ENCODE measurements around the gene CDH23. TPM values are rescaled to one million over a fixed set of nuclear protein-coding genes. Genes with fewer than 3 reads are reported as not detected.

Gene CDH23
- total and polyA plus RNA-seq, 10 donors = 2.0 to 19.9 (median 11.0) TPM

- H3K9me3 ChIP-seq = no peaks in the 10 kb centered on the region
- TF ChIP-seq POLR2AphosphoS5 (IDR thresholded peaks at IDR 0.05) (no peak), CTCF (IDR thresholded peaks at IDR 0.05 in 8 of 11, conservative IDR thresholded peaks at IDR 0.05 in 3 of 11) (no peak), POLR2A (IDR thresholded peaks at IDR 0.05) (no peak)
- peaks cover 13 to 61% (median 35%) of the 10 kb centered on the region in 6 donors for H3K4me1 ChIP-seq
- intact Hi-C loops (cut with DNase I; ENCODE audit: low total_unique reads) = no loop called here
- no peak overlapping the region for H3K4me3 ChIP-seq
- no peaks in the 10 kb centered on the region for H3K36me3 ChIP-seq
- WGBS, 5 donors = 67 to 87% (median 77%) methylated on average over 7 of the region's 7 CpGs
- peak overlapping the region in 4 of 8 donors; percentile 81 to 93 (median 85) for H3K27ac ChIP-seq
- DNase-seq = no peak
- no peaks in the 10 kb centered on the region for H3K27me3 ChIP-seq (replicated peaks in 1 of 7)
These were observed 198.9 kb downstream of the CDH23 start for GRCh38 chr10:71595649-71596048.

- intact Hi-C loops (cut with DNase I; ENCODE audit: low total_unique reads) = no loop called here
- WGBS, 5 donors = 85 to 99% (median 94%) methylated on average over 3 of the region's 3 CpGs
These were observed 199.4 kb downstream of the CDH23 start for GRCh38 chr10:71596127-71596526.

GRCh38 chr10:71596759-71597158 lies 200.0 kb downstream of the CDH23 start:
- WGBS, 5 donors = 73 to 88% (median 76%) methylated on average over 8 of the region's 8 CpGs
- Histone ChIP-seq H3K4me3 (no peak overlapping the region), H3K4me1 (peaks cover 13 to 60% (median 35%) of the 10 kb centered on the region in 6 donors), H3K27me3 (replicated peaks in 1 of 7) (no peaks in the 10 kb centered on the region), H3K27ac (peak overlapping the region in 7 of 8 donors; percentile 81 to 93 (median 86)), H3K36me3 (no peaks in the 10 kb centered on the region), H3K9me3 (no peaks in the 10 kb centered on the region)
- intact Hi-C loops (cut with DNase I; ENCODE audit: low total_unique reads) = no loop called here
- DNase-seq = no peak
- TF ChIP-seq CTCF (IDR thresholded peaks at IDR 0.05 in 8 of 11, conservative IDR thresholded peaks at IDR 0.05 in 3 of 11) (no peak), POLR2A (IDR thresholded peaks at IDR 0.05) (no peak), POLR2AphosphoS5 (IDR thresholded peaks at IDR 0.05) (no peak)

More at GRCh38 chr10:71596127-71596526, 199.4 kb downstream of the CDH23 start:
- Histone ChIP-seq H3K4me3 (no peak overlapping the region), H3K4me1 (peaks cover 13 to 57% (median 35%) of the 10 kb centered on the region in 6 donors), H3K9me3 (no peaks in the 10 kb centered on the region), H3K27me3 (replicated peaks in 1 of 7) (no peaks in the 10 kb centered on the region), H3K27ac (peak overlapping the region in 6 of 8 donors; percentile 81 to 93 (median 86)), H3K36me3 (no peaks in the 10 kb centered on the region)
- DNase-seq = no peak
- TF ChIP-seq POLR2A (IDR thresholded peaks at IDR 0.05) (no peak), POLR2AphosphoS5 (IDR thresholded peaks at IDR 0.05) (no peak), CTCF (IDR thresholded peaks at IDR 0.05 in 8 of 11, conservative IDR thresholded peaks at IDR 0.05 in 3 of 11) (no peak)

GRCh38 chr10:71597821-71598498 lies 201.2 kb downstream of the CDH23 start:
- Histone ChIP-seq H3K4me1 (peaks cover 13 to 60% (median 35%) of the 10 kb centered on the region in 6 donors), H3K9me3 (no peaks in the 10 kb centered on the region), H3K36me3 (no peaks in the 10 kb centered on the region), H3K4me3 (peak overlapping the region in 1 of 8 donors; percentile 21), H3K27ac (peak overlapping the region; percentile 75 to 93 (median 86)), H3K27me3 (replicated peaks in 1 of 7) (no peaks in the 10 kb centered on the region)
- TF ChIP-seq POLR2A (IDR thresholded peaks at IDR 0.05) = no peak
- TF ChIP-seq POLR2AphosphoS5 (IDR thresholded peaks at IDR 0.05) = peak; percentile 42 to 71 (median 56)
- TF ChIP-seq CTCF (IDR thresholded peaks at IDR 0.05 in 8 of 11, conservative IDR thresholded peaks at IDR 0.05 in 3 of 11) = peak in 1 of 11 experiments; percentile 22
- whole genome bisulfite sequencing, 5 donors = 28 to 44% (median 34%) methylated on average over 11 to 12 of the region's 12 CpGs
- DNase-seq = peak; percentile 80
- intact Hi-C loops (cut with DNase I; ENCODE audit: low total_unique reads) = no loop called here
